GM19035 (cell line): ENCODE results near the gene ITPR1.
A peak's percentile ranks its signal among the peaks of the same experiment; 100 is the strongest.

Source experiments
- ATAC-seq: cut with Tn5 transposase; IDR thresholded peaks from one replicate; pipeline ENCODE4 v1.9.1; 2021; ENCODE audit not compliant: unreplicated experiment

Gene ITPR1

DNA sequence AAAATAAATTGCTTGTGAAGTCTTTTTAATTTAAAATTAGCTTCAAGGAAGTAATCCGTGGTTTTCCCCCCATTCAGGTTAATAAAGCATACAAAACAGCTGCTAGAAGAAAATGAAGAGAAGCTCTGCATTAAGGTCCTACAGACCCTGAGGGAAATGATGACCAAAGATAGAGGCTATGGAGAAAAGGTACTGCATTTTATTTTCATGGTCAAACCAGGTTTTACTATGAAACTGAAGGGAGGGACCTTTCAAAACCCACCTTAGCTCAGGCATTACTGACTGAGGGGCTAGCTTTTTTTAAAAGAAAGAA, 218.5 kb downstream of the ITPR1 start:
- peak; percentile 15 for ATAC-seq

DNA sequence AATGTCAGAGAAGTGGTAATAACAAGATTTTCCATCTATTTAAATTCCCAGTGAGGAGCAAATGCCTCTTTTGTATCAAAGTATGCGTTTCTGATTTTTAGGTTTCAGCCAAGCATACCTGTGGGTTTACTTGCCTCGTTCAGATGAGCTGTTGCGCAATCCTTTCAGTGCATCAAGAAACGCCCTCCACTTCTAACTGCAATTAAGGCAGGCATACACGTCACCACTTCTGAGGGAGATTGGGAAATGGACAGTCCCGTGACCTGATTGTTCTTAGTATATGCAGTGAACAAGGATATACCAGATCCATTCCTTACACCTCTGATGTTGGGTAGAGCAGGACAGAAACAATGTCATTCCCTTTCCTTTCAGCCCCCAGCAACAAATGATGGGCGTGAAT, 219.0 kb downstream of the ITPR1 start:
- no peak for ATAC-seq

DNA sequence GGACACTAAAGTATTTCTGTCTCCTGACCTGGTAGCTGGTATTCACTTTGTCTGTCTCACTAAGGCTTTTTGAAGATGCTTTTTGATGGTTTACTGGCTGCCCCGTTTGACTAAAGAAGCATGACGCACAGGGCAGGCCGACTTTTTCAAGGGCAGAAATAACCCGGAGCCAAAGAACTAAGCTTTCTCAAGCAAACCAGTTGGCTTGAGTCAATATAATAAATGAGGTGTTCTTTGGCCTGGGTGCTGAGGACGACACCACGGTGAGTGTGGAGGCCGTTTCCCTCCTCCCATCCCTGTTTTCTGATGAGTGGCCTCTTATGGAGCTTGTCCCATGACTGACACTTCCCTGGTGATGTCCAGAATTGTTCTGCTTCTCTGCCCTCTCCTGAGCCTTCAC, 220.9 kb downstream of the ITPR1 start:
- no peak for ATAC-seq

DNA sequence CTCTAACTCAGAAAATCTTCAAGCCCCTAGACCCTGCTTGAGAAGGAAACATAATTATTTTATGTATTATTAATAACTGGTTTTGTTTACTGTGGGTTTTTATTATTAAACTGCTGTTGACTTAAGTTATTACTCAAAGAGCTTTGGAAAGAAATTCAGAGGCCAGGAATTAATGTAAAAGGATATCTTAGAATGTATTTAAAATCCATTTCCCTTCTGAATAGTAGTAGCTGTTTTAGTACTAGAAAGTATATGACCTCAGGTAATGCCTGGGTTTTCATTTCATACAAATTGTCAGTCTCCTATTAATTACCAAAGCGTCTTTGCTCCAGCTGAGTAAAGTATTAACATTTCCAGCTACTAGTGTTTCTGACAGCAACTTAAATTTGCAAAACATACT, 223.1 kb downstream of the ITPR1 start:
- ATAC-seq: no peak

DNA sequence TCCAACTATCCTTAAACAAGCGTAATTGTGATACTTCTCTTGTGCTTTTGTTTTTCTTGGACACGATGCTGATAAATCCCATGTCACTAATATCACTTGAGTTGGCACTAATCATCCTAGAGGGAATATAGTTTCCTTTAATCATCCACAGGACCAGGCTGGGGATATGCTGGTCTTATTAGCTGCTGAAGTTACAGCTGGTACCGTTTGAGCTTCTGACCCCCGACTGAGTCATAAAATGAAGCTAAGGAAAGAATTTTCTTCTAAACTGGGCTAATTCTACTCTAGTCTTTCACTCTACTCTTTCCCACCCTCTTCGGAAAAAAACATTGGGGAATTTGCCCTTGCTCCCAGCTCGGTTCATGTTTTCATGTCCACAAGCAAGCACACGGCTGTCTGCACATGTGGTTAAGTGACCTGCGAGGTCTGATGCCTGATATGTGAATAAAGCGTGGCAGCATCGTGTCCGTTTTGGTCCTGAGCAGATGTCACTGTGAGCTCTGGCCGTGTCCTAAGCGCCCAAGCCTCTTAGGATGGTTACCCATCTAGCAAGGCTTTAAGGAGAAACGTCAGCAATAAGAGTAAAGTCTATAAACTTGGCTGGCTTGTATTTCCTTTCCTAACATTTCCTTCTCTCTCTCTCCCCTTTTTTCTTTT, 223.7 kb downstream of the ITPR1 start:
- no peak for ATAC-seq

DNA sequence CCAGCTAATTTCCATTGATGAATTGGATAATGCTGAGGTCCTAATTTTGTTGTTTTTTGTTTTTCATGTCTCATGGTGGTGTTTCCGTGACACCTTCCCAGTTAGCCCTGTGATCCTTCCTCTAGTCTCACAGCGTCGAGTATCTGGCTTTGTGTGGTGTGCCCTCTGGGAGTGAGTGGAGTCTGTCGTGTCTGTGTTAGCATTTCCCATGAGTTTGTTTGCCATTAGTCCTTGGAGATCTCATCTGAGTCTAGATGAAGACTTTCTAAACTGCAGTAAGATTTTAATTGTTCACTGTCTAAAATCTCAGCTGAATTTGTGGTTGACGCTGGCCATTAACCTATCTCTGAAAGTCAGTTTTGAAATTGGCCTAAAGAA, 224.2 kb downstream of the ITPR1 start:
- no peak for ATAC-seq

DNA sequence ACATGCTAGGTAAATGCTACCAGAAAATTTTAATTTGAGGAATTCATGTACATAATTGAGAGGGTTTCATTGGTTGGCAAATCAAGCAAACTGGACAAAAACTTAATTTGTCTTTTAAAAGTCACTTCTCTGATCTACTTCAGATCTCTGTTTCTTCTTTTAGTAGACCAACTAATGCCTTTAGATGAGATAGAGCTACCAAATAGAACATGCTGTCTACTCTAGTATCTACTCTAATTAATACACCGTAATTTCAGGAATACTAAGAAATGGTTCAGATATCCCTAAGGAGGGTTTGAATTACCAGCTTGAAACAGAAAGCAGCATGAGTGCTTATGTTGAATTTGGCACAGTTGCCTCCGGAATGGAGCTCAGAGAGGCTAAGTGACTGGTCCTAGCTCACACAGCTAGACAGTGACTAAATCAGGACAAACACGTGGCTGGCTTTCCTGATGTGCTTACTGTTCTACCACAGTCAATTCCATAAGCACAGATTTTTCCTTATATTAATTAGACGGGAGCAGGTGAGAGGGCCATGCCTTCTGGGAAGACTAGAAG, 225.1 kb downstream of the ITPR1 start:
- ATAC-seq: no peak

DNA sequence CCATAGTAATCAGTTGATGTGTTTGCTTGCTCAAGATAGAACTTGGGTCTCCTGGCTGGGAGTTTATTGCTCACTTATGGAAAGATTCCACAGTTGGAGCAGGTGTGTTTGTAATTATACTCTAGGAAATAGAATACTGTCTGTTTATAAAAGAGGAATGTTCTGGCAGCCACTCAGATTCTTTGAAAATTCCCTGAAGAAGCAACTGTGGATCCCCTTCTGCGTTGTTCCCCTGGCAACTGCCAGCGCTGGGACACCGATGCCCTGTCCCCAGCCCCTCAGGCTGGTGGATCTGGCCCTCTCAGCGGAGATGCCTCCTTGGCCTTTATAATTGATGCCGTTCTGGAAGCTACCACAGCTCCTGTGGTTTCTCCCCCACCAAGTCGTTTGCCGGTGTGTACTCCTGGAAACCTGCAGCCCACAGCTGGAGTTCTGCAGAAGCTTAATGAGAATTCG, 225.9 kb downstream of the ITPR1 start:
- ATAC-seq: no peak

DNA sequence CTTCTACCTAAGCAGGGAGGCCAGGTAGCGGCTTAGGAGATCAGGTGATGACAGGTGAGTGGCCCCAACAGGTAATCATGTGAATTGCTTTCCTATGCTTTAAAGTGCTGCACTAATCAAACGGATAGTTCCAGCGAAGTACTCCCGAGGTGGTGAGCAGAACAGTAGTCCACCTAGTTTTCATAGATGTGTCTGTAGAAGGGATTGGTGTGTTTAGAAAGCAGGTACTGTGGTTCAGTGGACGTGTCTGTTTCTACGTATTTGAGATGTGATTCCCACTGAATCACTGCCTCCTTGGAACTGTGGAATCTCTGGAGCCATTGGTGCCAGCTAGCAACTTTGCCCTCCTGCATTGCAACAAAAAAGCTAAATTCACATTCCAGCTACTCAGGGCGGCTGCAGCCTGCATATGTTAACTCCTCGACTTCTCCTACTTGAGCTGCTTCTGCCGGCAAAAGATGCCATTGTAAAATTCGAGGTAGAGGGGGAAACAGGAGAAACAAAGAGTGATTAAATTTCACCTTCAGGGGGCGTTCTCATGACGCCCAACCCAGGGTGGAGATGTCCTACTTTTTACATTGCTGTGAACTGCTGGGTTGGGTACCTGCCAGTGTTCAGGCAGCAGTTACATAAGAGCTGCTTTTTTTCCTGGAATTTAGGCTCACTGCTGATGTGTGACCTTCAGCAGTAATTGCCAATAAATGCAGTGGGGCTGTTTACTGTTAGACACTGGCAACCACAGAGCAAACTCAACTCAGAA, 227.3 kb downstream of the ITPR1 start:
- no peak for ATAC-seq

DNA sequence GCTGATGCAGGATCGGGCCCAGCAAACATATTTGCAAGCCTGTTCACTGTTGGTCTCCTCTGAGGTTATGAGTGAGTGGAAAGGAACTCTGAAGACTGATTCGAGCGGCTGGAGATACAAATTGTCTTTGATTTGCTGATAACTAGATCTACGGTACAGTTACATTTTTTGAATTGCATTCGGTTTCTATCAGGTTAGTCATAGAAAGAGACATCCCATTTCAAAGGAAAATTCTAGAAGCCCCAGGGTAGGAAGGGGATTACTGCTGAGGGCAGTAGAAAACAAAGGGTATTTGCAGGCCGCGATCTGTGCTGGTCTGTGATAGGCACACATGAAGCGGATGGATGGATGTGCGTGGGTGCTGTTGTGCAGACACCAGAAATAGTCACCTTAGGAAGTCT, 228.4 kb downstream of the ITPR1 start:
- ATAC-seq: no peak

DNA sequence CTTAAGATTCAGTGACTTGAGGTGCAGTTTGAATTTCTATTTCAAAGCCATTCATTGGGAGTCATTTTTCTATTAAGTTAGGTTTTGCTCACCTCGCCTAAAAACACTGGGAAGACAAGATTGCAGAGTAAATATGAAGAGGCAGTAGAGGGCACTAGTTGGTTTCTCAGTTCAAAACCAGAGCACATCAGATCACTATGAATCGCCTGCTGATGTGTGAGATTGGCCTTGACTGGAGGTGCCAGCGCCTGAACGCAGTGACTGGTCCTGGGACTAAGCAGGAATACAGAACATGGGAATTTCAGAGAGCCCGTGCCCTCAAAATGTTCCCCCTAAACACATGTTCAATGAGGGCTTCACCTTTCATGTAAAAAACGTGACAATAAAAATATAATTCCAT, 229.0 kb downstream of the ITPR1 start:
- no peak for ATAC-seq

DNA sequence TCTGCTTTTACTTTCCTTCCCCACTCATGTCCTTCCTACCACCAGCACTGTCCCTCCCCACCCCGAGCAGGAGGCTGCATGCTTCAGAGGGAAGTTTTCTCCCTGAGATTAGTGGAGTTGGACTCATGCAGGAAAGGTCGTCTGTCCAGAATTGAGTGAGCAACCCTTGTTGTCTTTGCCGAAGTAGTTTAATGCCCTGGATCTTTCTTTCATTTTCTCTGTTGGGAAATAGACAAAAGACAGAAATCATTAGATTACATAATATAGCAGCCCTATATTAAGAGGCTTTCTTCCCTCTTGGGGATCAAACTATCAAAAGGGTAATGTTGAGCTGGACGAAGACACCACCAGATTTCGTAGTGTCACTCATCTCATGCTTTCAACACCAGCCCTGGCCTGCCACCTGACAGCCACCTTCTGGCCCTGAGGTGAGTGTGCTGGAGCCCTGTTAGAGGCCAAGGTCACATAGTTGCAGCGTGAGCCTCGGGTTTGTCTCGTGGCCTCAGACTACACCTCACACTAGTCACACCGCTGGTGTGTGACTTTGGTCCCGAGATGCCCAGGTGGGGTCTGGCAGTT, 231.0 kb downstream of the ITPR1 start:
- no peak for ATAC-seq

DNA sequence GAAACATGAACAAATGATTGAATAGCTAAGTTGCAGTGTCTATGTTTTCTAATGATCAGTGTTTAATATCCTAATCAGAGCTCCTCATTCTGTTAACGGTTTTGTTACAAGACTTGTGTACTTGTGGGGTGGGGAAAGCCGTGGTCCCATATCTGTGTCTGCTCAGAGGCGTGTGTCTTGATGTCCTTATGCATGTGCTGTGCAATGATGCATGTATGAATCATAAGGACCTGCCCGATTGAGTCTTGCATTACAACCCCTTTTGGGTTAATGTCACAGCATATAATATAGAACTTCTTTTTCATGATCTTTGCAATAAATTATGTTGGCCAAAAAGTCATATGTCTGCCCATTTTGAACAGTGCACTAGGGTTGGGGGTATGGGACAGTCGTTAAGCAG, 233.4 kb downstream of the ITPR1 start:
- ATAC-seq: no peak

DNA sequence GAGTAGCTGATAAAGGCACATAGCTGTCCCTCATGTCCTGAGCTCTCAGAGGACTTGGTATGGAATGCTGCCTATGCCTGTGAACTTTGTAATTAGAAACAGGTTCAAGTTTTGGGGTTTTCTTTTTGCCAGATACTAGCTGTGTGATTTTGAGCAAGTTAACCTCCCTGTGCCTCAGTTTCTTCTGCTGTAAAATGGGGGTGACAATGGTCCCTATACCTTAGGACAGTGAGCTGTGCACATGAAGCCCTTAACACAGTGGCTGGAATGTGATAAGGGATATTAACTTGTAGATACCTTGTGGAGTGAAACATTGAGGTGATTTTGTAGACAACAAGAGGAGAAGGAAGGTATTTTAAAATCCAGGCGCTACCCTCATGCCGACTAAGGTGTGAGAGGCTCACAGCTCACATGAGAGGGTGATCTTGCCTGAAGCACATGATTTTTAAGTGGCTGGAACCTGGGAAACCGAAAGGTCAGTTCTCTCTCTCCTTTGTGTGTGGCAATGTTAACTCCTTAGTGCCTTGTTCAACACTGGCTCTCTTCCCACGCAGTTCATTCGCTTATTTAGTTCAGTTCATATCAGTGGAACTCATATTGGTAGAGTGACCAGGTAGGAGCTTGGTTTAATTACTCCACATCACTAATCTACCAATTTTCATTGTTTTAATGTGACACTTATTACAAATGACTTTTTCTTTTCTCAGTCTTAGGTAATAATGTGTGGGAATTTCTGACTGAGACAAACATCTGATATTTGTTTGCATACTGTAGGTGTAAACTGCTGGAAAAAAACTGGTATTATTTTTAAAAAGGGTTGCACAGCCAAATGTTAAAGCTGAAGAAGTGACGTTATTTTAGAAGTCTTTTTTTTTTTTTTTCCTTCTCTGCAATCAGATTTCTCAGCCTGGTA, 236.2 kb downstream of the ITPR1 start:
- ATAC-seq: no peak

DNA sequence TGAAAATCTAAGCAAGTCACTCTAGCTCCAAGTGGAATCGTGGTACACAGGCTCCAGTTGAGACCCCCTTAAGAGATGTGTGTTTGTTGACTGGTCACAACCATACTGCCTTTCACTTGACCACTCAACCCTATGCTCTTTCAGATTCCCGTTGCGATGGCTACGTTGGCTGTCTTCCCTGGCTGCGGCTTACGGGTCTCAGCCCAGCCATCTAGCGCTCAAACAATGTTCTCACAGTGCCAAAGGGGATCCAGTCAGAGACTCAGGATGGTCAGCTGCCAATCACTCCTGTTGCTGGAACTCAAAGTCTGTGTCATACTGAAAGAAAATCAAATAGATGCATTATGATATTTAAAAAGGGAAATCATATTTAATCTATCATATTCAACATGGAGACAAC, 237.6 kb downstream of the ITPR1 start:
- ATAC-seq: no peak

DNA sequence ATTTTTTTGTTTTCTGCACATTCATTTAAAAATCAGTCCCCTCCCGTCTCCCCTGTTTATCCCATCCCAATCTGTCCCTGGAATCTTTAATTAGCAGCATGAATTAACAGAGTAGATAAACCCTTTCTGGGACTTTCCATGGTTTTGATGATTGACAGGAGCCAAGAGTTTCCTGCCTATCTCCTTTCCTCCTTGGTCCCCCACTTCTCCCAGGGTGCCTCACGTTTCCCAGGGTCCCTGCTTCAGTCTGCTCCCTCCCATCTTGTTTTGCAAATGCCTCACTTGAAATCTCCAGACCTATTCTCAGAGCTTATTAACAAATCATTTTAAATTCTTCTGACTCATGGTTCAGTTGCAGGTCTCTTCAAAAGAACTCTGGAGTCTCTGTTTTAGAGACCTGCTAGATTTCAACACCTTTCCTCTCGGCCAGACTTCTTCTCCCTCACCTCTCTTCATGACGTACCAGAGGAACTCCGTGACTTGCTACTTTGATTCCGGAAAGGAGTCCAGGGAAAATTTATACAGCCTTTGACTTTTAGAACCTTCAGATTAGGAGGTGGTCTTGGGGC, 238.5 kb downstream of the ITPR1 start:
- ATAC-seq: no peak

DNA sequence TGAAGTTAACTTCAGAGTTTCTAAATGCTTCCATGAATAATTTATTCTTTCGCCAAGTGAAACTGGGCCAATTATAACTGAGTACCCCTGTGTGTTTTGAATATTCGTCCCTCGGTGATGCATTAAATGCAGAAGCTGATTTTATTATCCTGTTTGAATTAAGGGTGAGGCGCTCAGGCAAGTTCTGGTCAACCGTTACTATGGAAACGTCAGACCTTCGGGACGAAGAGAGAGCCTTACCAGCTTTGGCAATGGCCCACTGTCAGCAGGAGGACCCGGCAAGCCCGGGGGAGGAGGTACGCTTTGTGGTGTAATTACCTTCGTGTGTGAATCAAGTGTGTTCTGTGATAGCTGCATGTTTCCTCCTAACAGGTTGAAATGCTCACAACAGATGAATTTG, 239.8 kb downstream of the ITPR1 start:
- ATAC-seq: no peak

DNA sequence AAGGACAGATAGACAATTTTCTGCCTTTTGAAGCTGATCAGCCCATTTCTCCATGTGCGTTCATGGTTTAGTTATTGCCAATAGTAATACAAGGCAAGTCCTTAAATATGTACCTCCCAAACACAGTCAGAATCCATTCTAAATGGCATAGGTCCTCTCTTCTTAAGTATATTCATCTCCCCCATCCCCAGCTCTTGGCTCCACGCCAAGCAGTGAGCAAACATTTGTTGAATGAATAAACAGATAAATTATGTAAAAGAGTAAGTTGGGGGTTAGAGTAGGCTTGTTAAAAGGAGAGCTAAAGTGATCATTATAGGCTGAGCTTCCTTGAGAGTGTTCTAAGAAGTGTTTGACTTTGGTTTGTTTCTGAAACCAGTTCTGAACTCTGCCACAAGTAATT, 241.3 kb downstream of the ITPR1 start:
- ATAC-seq: no peak

DNA sequence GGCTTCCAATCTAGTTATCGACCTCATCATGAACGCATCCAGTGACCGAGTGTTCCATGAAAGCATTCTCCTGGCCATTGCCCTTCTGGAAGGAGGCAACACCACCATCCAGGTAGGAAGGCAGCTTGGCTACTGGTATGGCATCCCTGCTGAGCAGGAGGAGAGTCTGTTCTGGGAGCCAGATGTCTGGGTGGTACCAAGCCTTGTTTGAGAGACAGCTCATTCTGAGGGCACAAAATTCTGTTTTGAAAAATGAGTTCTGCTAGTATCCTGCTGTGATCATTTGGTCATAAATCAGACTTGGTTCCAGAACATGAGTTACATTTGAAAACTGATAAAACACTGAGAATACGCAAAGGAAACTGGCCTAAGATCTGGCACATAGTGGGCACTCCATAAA, 242.1 kb downstream of the ITPR1 start:
- ATAC-seq: no peak

DNA sequence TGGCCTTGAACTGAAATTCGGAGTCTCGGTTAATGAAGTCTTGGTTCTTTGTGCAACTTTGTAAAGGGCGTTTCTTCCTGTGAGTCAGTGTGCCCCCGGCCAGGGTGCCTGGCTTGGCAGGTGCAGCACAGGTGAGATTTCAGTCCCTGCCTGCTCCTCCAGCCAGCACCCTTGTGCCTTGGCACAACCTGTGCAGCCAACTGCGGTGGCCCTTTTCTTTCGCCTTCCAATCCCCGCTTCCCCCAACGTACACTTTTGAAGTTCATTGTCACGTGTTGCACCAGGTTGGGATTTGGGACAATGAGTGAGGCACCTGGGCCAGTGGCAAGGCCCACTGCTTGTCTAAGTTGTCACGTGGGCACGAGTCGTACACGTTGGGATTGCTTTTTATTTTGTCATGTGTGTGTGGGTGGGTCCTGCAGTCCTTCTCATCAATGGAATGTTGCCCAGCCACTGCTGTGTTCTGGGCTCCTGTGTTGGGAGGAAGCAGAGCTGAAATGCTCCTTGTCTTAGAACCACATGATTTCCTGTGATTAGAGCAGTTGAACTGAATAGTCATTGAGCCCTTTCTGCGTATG, 243.2 kb downstream of the ITPR1 start:
- ATAC-seq: no peak
